IPS-NIHi7 (cell line): ENCODE data around the gene APC.
"Not testable (repeated sequence)": the region's sequence is repeated elsewhere in the genome, so short reads cannot be mapped to it uniquely, and the experiment has no call there.

Experiments used
- DNase-seq: peaks from one replicate; pipeline ENCODE4 v3.0.0; 2012; ENCODE audit warnings: mixed read lengths; ENCODE audit errors: extremely low spot score

APC gene

GRCh38 chr5:112857866-112858265, 120.2 kb downstream of the APC start:
- no peak for DNase-seq

GRCh38 chr5:112860571-112860928, 122.9 kb downstream of the APC start:
- not testable (repeated sequence) for DNase-seq

- peak; percentile 99 for DNase-seq
These were observed 123.4 kb downstream of the APC start, which contains the start of gene SRP19 for GRCh38 chr5:112860929-112861637. Gene SRP19, plus strand, starts transcription at chr5:112861287. Its CDS starts 90 bp downstream, at chr5:112861377.

GRCh38 chr5:112861638-112861985, 123.9 kb downstream of the APC start:
- DNase-seq: no peak

- no peak for DNase-seq
These were observed 124.4 kb downstream of the APC start for GRCh38 chr5:112862085-112862484.

GRCh38 chr5:112863549-112863948, 125.9 kb downstream of the APC start:
- no peak for DNase-seq

GRCh38 chr5:112865128-112865527, 127.4 kb downstream of the APC start:
- no peak for DNase-seq

- no peak for DNase-seq
These were observed 129.1 kb downstream of the APC start for GRCh38 chr5:112866739-112867138.

- no peak for DNase-seq
These were observed 129.7 kb downstream of the APC start for GRCh38 chr5:112867411-112867810.

GRCh38 chr5:112869948-112870347, 132.3 kb downstream of the APC start:
- DNase-seq: no peak

- no peak for DNase-seq
These were observed 133.3 kb downstream of the APC start for GRCh38 chr5:112870966-112871365.

GRCh38 chr5:112876362-112876761, 138.7 kb downstream of the APC start:
- DNase-seq: no peak

- no peak for DNase-seq
These were observed 140.4 kb downstream of the APC start for GRCh38 chr5:112878101-112878500.

- no peak for DNase-seq
These were observed 141.1 kb downstream of the APC start for GRCh38 chr5:112878760-112879159.

GRCh38 chr5:112880219-112880964, 142.7 kb downstream of the APC start:
- DNase-seq: no peak

- no peak for DNase-seq
These were observed 145.5 kb downstream of the APC start for GRCh38 chr5:112883192-112883591.

GRCh38 chr5:112885001-112885400, 147.3 kb downstream of the APC start:
- no peak for DNase-seq

- no peak for DNase-seq
These were observed 149.3 kb downstream of the APC start for GRCh38 chr5:112886975-112887374.

- not testable (repeated sequence) for DNase-seq
These were observed 154.4 kb downstream of the APC start for GRCh38 chr5:112892066-112892465.

- no peak for DNase-seq
These were observed 155.1 kb downstream of the APC start for GRCh38 chr5:112892776-112893175.

- DNase-seq: no peak
These were observed 158.0 kb downstream of the APC start for GRCh38 chr5:112895682-112896081.
